Measurements from ENCODE around the gene MRPL4.
"Not testable (repeated sequence)": the region's sequence is repeated elsewhere in the genome, so short reads cannot be mapped to it uniquely, and the experiment has no call there.

MRPL4 gene

DNA sequence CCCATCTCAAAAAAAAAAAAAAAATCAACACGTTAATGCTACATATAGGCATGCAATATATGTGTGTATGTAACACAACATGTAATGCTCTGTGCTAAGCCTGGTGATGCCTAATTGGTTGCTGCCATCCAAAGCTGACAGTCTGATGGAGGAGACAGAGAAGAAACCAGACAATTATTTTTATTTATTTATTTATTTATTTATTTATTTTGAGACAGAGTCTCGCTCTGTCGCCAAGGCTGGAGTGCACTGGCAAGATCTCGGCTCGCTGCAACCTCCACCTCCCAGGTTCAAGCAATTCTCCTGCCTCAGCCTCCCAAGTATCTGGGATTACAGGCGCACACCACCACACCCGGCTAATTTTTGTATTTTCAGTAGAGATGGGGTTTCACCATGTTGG lies 16.6 kb upstream of the MRPL4 start:
- CTCF ChIA-PET: interaction anchor here (6.9 kb wide), 1 partner anchor 15 kb away, joined by 42 read pairs; the partner anchor contains the start of gene MRPL4
- not testable (repeated sequence) for H3K36me3 Mint-ChIP-seq, H3K9me3 Mint-ChIP-seq, H3K4me3 Mint-ChIP-seq, DNase-seq
- peak overlapping the region; percentile 97 for H3K27ac Mint-ChIP-seq
- H3K4me1 Mint-ChIP-seq: peaks cover 32% of the 10 kb centered on the region
- peaks cover 19% of the 10 kb centered on the region for H3K27me3 Mint-ChIP-seq

GRCh38 chr19:10237702-10238101 lies 14.3 kb upstream of the MRPL4 start:
- peaks cover 5% of the 10 kb centered on the region for H3K27me3 Mint-ChIP-seq
- H3K4me3 Mint-ChIP-seq: no peak overlapping the region
- no peak overlapping the region for H3K27ac Mint-ChIP-seq
- CTCF ChIA-PET: interaction anchor here (6.9 kb wide), 1 partner anchor 13 kb away, joined by 42 read pairs; the partner anchor contains the start of gene MRPL4
- H3K4me1 Mint-ChIP-seq: peaks cover 30% of the 10 kb centered on the region
- no peaks in the 10 kb centered on the region for H3K36me3 Mint-ChIP-seq
- H3K9me3 Mint-ChIP-seq: no peaks in the 10 kb centered on the region
- no peak for DNase-seq

DNA sequence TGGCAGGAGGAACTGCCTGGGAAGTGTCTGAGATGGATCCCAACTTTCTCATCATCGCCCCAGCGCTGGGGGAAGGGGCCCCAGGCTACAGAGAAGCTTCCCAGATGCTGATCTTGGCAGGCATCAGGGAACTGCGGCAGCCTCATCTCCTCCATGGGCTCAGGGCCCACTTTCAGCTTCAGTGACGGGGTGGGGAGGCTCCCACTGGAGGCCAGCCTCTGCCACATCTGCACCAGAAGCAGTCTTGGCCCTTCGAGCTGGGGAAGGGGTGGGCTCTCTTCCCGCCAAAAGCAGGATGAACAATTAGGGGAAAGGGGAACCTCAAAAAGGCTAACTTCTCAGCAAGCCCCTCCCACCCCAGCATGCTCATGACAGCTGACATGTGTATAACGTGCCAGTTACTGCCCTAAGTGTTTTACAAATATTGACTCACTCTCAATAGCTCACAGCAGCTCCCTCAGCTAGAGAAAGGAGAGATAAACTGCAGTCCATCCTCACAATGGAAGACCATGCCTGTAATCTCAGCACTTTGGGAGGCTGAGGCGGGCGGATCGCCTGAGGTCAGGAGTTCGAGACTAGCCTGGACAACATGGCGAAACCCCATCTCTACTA lies 13.7 kb upstream of the MRPL4 start:
- Mint-ChIP-seq H3K4me3 (no peak overlapping the region), H3K36me3 (no peaks in the 10 kb centered on the region), H3K4me1 (peaks cover 30% of the 10 kb centered on the region), H3K27ac (no peak overlapping the region), H3K27me3 (peaks cover 3% of the 10 kb centered on the region), H3K9me3 (no peaks in the 10 kb centered on the region)
- no peak for DNase-seq
- CTCF ChIA-PET: interaction anchor here (6.9 kb wide), 1 partner anchor 12 kb away, joined by 42 read pairs; the partner anchor contains the start of gene MRPL4

GRCh38 chr19:10241826-10242449 lies 10.1 kb upstream of the MRPL4 start:
- not testable (repeated sequence) for DNase-seq, H3K9me3 Mint-ChIP-seq, H3K4me3 Mint-ChIP-seq, H3K27me3 Mint-ChIP-seq, H3K27ac Mint-ChIP-seq, H3K36me3 Mint-ChIP-seq, H3K4me1 Mint-ChIP-seq
- CTCF ChIA-PET: interaction anchor here (0.7 to 1.1 kb wide), 2 partner anchors 8 to 30 kb away, joined by 3 to 4 read pairs; no protein-coding TSS in a partner anchor

- H3K9me3 Mint-ChIP-seq: no peaks in the 10 kb centered on the region
- CTCF ChIA-PET: no interaction called here
These were observed 8.4 kb upstream of the MRPL4 start for GRCh38 chr19:10243606-10244005.

DNA sequence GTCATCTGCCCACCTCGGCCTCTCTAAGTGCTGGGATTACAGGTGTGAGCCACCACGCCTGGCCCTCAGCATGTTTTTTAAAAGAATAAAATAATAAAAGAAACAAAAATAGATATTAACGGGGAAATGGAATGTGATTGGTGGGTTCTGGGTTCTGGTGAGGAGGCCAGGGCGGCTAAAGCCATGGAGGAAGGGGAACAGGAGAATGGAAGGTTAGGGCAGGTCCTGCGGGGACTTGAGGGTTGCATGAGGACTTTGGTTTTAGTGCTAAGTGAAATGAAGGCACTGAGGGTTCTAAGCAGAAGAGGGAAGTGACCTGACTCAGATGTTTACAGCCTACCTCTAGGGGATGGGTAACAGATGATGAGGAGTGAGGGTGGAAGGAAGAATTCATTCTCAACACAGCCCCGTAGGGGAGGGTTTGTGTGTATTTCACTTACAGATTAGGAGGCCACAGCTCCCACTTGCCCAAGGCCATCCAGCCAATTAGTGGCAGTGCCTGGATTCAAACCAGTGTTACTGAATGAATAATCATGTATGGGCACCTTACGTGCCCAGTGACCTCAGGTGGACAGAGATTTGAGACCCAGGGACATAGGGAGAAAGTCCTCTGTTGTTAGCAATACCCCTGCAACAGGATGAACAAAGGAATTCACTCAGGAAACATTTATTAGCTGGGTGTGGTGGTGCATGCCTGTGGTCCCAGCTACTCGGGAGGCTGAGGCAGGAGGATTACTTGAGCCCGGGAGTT lies 6.7 kb upstream of the MRPL4 start:
- H3K36me3 Mint-ChIP-seq: no peaks in the 10 kb centered on the region
- no peak overlapping the region for H3K27ac Mint-ChIP-seq
- no peaks in the 10 kb centered on the region for H3K9me3 Mint-ChIP-seq
- H3K27me3 Mint-ChIP-seq: no peaks in the 10 kb centered on the region
- H3K4me1 Mint-ChIP-seq: peaks cover 3% of the 10 kb centered on the region
- no peak for DNase-seq
- CTCF ChIA-PET: interaction anchor here (3.3 kb wide), 1 partner anchor 17 kb away, joined by 11 read pairs; no protein-coding TSS in a partner anchor
- H3K4me3 Mint-ChIP-seq: no peak overlapping the region

More at GRCh38 chr19:10243606-10244005, 8.4 kb upstream of the MRPL4 start:
- Mint-ChIP-seq H3K27me3 (no peaks in the 10 kb centered on the region), H3K36me3 (no peaks in the 10 kb centered on the region), H3K4me1 (no peaks in the 10 kb centered on the region), H3K27ac (no peak overlapping the region), H3K4me3 (no peak overlapping the region)
- DNase-seq: no peak

DNA sequence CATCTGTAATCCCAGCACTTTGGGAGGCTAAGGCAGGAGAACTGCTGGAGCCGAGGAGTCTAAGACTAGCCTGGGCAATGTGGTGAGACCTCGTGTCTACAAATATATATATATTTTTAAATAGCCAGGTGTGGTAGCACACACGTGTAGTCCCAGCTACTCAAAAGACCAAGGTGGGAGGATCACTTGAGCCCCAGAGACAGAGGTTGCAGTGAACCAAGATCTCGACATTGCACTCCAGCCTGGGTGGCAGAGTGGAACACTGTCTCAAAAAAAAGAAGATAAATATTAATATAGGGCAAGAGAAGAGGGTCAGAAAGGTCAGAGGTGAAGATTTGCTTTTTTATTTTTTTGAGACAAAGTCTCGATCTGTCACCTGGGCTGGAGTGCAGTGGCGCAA lies 5.5 kb upstream of the MRPL4 start:
- CTCF ChIA-PET: interaction anchor here (0.9 to 3.3 kb wide), 2 partner anchors 10 to 18 kb away, joined by 3 to 11 read pairs; no protein-coding TSS in a partner anchor
- no peak for DNase-seq
- H3K27ac Mint-ChIP-seq: no peak overlapping the region
- no peaks in the 10 kb centered on the region for H3K9me3 Mint-ChIP-seq
- no peaks in the 10 kb centered on the region for H3K27me3 Mint-ChIP-seq
- peaks cover 9% of the 10 kb centered on the region for H3K4me1 Mint-ChIP-seq
- H3K4me3 Mint-ChIP-seq: no peak overlapping the region
- H3K36me3 Mint-ChIP-seq: no peaks in the 10 kb centered on the region

DNA sequence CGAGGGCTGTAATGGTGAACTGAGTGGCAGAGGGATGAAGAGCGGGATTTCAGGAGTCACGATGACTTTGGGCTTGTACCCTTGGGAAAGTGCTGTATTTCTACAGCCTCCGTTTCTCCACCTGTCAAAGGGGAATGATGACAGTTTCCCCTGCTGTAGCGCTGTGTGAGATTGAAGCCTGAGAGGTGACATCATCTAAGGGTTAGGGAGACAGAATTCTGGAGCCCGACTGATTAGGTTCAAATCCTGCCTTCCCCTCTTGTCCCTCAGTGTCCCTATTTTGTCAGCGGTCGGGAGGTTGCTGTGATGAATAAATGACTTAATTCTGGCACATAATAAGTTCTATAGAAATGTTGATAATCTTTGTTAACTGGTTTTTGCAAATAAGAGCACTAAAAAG lies 693 bp downstream of the MRPL4 start:
- Mint-ChIP-seq H3K9me3 (no peaks in the 10 kb centered on the region), H3K4me1 (peaks cover 26% of the 10 kb centered on the region), H3K36me3 (peaks cover 25% of the 10 kb centered on the region), H3K27me3 (peaks cover 4% of the 10 kb centered on the region), H3K27ac (peak overlapping the region; percentile 98), H3K4me3 (peak overlapping the region; percentile 97)
- no peak for DNase-seq
- CTCF ChIA-PET: no interaction called here

GRCh38 chr19:10254244-10254643 lies 2.2 kb downstream of the MRPL4 start:
- Mint-ChIP-seq H3K4me1 (peaks cover 32% of the 10 kb centered on the region), H3K4me3 (no peak overlapping the region), H3K36me3 (peaks cover 37% of the 10 kb centered on the region), H3K27ac (peak overlapping the region; percentile 26), H3K9me3 (no peaks in the 10 kb centered on the region), H3K27me3 (peaks cover 4% of the 10 kb centered on the region)
- CTCF ChIA-PET: interaction anchor here (1.1 kb wide), 1 partner anchor 134 kb away, joined by 4 read pairs; no protein-coding TSS in a partner anchor
- DNase-seq: no peak

- no peaks in the 10 kb centered on the region for H3K9me3 Mint-ChIP-seq
- DNase-seq: no peak
- H3K36me3 Mint-ChIP-seq: peaks cover 40% of the 10 kb centered on the region
- no peak overlapping the region for H3K27ac Mint-ChIP-seq
- H3K4me3 Mint-ChIP-seq: no peak overlapping the region
- peaks cover 34% of the 10 kb centered on the region for H3K4me1 Mint-ChIP-seq
- CTCF ChIA-PET: interaction anchor here (1.1 to 2.5 kb wide), 2 partner anchors 15 to 133 kb away, joined by 4 to 9 read pairs; partner anchors contain the start of gene ICAM1
- H3K27me3 Mint-ChIP-seq: peaks cover 4% of the 10 kb centered on the region
These were observed 3.3 kb downstream of the MRPL4 start for GRCh38 chr19:10255358-10255757.

DNA sequence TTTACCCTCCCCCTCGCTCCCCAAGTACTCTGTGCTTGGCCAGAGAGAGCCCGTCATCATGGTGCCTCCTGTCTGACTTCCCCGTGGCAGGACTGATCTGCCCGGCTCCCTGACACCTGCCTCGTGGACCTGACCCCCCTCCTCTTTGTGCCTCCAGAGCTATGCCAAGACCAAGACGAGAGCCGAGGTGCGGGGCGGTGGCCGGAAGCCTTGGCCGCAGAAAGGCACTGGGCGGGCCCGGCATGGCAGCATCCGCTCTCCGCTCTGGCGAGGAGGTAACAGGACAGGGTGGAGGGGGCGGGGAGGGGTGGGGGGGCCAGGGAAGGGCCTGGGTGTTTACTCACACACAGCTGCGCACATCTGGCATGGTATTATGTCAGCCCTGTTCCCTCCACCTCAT lies 4.5 kb downstream of the MRPL4 start:
- H3K27ac Mint-ChIP-seq: no peak overlapping the region
- no peak for DNase-seq
- H3K27me3 Mint-ChIP-seq: peaks cover 4% of the 10 kb centered on the region
- no peak overlapping the region for H3K4me3 Mint-ChIP-seq
- H3K36me3 Mint-ChIP-seq: peaks cover 40% of the 10 kb centered on the region
- CTCF ChIA-PET: interaction anchor here (0.6 to 7.8 kb wide), 6 partner anchors 14 to 179 kb away, joined by 3 to 140 read pairs (median 3); partner anchors contain the start of gene ICAM1
- no peaks in the 10 kb centered on the region for H3K9me3 Mint-ChIP-seq
- peaks cover 28% of the 10 kb centered on the region for H3K4me1 Mint-ChIP-seq

DNA sequence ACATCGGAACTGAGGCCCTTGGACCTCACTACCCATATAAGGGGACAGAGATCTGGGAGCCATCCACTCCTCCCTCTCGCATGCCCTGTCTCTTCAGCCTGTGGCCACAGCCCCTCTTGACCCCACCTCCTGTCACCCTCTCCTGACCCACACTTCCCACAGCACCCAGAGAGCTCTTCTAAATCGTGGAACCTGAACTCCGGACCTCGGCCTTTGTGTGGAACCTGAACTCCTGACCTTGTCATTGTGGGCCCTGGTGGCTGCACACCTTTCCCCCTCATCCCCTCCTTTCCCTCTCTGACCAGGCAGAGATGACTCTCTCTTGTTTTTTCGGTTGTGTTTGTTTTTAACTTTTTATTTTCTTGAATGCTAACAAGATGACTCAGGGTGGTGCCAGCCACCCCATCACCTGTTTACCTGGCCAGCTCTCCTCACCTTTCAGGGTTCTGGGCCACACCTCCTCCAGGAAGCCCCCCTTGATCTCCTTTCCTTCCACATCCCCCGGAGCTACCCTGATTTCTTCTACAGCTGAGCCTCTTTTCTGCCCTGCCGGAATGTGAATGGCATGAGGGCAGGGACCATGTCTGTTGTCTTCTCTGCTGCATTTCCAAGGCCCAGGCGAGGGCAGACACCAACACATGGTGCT lies 5.1 kb downstream of the MRPL4 start:
- peaks cover 25% of the 10 kb centered on the region for H3K4me1 Mint-ChIP-seq
- CTCF ChIA-PET: interaction anchor here (0.7 to 7.8 kb wide), 6 partner anchors 13 to 179 kb away, joined by 3 to 140 read pairs (median 4); partner anchors contain the start of gene ICAM1
- peaks cover 40% of the 10 kb centered on the region for H3K36me3 Mint-ChIP-seq
- no peaks in the 10 kb centered on the region for H3K27me3 Mint-ChIP-seq
- H3K27ac Mint-ChIP-seq: no peak overlapping the region
- H3K4me3 Mint-ChIP-seq: no peak overlapping the region
- DNase-seq: no peak
- no peaks in the 10 kb centered on the region for H3K9me3 Mint-ChIP-seq

GRCh38 chr19:10258080-10258710 lies 6.2 kb downstream of the MRPL4 start:
- H3K4me1 Mint-ChIP-seq: peaks cover 18% of the 10 kb centered on the region
- H3K9me3 Mint-ChIP-seq: no peaks in the 10 kb centered on the region
- H3K27ac Mint-ChIP-seq: no peak overlapping the region
- H3K4me3 Mint-ChIP-seq: no peak overlapping the region
- H3K27me3 Mint-ChIP-seq: no peaks in the 10 kb centered on the region
- no peak for DNase-seq
- peaks cover 40% of the 10 kb centered on the region for H3K36me3 Mint-ChIP-seq
- CTCF ChIA-PET: interaction anchor here (0.7 to 7.8 kb wide), 16 partner anchors 8 to 159 kb away, joined by 3 to 140 read pairs (median 5); partner anchors contain the start of genes CDC37, FDX2, ICAM1 and ICAM5
